GM12892 (cell line): Measurements from ENCODE around the gene SNRNP27. TPM values are rescaled to one million over a fixed set of nuclear protein-coding genes. Genes with fewer than 3 reads are reported as not detected.
"Not testable (repeated sequence)": the region's sequence is repeated elsewhere in the genome, so short reads cannot be mapped to it uniquely, and the experiment has no call there.

ENCODE experiments used
- DNase-seq: peaks from one replicate; pipeline ENCODE4 v3.0.0; 2011; ENCODE audit not compliant: insufficient read length
- FAIRE-seq: peaks from 2 replicates; lab custom pipeline; 2011; peaks lifted over from hg19 to GRCh38; lab: Jason Lieb, UNC
- POLR2A ChIP-seq: IDR thresholded peaks from 2 replicates; pipeline ENCODE4 v1.6.1; 2011; ENCODE audit warnings: low read depth, low read length, control low read depth
- POLR2AphosphoS5 ChIP-seq: IDR thresholded peaks from 2 replicates; pipeline ENCODE4 v1.6.1; 2011; ENCODE audit warnings: low read depth, low read length, control low read depth
- TAF1 ChIP-seq: IDR thresholded peaks from 2 replicates; pipeline ENCODE4 v1.6.1; 2011; ENCODE audit warnings: low read depth, mild to moderate bottlenecking, control low read depth, low read length, borderline replicate concordance
- polyA plus RNA-seq: library from polyadenylated mRNA; unstranded; fragments of >200 nt; gene quantifications from one replicate; pipeline ENCODE4 v1.2.1, GENCODE V29; 2012; ENCODE audit warnings: missing spikeins, inconsistent platforms; ENCODE audit not compliant: missing spikeins

Gene SNRNP27
- polyA plus RNA-seq: 34.0 TPM

GRCh38 chr2:69893684-69894551 is at the start of gene SNRNP27:
Gene SNRNP27 (plus strand): TSS chr2:69893956. CDS start chr2:69893985, 29 bp downstream.
- FAIRE-seq (peak; percentile 77), DNase-seq (peak; percentile 64)
- peak; percentile 64 for TF ChIP-seq POLR2AphosphoS5
- peak; percentile 69 for TF ChIP-seq POLR2A
- peak; percentile 100 for TF ChIP-seq TAF1

DNA sequence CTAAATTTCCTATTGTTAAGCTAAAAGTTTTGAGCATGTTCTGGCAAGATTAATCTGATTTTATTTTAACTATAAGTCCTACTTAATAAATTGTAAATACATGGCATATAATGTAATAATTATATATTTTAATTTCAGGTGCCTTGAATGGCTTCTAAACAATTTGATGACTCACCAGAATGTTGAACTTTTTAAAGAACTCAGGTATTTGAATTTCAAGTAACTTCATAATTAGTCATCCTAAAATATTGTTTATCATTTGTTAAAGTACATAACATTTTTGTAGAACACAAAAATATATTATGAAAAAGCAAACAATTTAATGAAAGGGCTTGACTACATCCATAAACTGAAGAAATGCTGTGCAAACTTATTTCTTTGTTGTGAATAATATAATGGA is 49.8 kb upstream of the SNRNP27 start:
- TF ChIP-seq TAF1: no peak
- TF ChIP-seq POLR2A: no peak
- TF ChIP-seq POLR2AphosphoS5: no peak
- no peak for DNase-seq
- no peak for FAIRE-seq

GRCh38 chr2:69844560-69844959 is 49.2 kb upstream of the SNRNP27 start:
- FAIRE-seq (no peak), DNase-seq (no peak)
- TF ChIP-seq POLR2A (no peak), TAF1 (no peak), POLR2AphosphoS5 (no peak)

DNA sequence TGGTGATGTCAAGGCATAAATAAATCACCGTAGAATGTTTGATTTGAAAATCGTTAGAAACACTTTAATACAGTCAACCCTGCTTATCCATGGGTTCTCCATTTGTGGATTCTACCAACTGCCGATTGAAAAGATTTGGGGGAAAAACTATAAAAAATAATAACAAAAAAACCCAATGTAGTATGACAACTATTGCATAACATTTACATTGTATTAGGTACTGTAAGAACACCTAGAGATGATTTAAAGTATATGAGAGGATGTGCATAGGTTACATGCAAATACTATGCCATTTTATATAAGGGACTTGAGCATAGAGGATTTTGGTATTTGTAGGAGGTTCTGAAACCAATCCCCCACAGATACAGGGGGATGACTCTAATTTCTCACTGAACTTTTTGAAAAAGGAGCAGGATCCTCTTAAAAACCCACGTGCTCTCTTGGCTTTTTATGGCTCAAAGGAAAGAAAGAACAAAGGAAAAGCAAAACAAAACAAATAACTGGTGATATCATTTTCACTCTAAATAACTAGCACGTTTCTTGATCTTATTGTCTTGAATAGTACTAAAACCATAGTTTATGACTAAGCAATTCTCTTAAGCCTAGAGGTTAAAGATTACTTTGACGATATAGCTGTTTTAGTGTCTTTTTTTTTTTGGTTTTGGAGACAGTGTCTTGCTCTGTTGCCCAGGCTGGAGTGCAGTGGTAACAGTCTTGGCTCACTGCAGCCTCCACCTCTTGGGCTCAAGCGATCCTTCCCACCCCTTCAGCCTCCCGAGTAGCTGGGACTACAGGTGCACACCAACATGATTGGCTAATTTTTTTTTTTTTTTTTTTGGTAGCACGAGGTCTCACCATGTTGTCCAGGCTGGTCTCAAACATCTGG is 47.3 kb upstream of the SNRNP27 start:
- TF ChIP-seq POLR2A: no peak
- TF ChIP-seq POLR2AphosphoS5: no peak
- TF ChIP-seq TAF1: no peak
- no peak for FAIRE-seq
- DNase-seq: no peak

- FAIRE-seq: no peak
- TF ChIP-seq TAF1 (no peak), POLR2A (no peak)
Measured at GRCh38 chr2:69847068-69847828, 46.5 kb upstream of the SNRNP27 start.

DNA sequence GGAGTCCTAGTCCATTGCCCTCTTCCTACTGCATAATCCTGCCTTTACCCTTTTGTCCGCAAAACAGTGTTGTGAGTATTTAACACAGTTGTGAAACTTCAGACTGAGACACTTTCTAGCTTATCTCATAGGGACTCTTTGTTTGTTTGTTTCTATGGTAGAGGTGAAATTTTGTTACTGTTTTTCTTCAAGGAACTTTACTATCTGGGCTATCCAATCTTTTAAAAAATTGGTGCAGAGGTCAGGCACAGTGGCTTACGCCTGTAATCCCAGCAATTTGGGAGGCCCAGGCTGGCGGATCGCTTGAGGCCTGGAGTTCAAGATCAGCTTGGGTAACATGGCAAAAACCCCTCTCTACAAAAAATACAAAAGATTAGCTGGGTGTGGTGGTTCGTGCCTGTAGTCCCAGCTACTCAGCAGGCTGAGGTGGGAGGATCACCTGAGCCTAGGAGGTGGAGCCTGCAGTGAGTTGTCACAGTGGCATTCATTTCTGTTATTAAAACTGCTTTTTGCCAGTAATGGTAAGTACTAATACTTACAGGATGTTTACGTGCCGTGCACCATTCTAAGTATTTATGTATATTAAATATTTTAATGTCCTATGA is 45.5 kb upstream of the SNRNP27 start:
- peak; percentile 9 for FAIRE-seq
- TF ChIP-seq POLR2A (no peak), TAF1 (no peak), POLR2AphosphoS5 (no peak)
- no peak for DNase-seq

More at GRCh38 chr2:69847068-69847828, 46.5 kb upstream of the SNRNP27 start:
- DNase-seq: no peak

DNA sequence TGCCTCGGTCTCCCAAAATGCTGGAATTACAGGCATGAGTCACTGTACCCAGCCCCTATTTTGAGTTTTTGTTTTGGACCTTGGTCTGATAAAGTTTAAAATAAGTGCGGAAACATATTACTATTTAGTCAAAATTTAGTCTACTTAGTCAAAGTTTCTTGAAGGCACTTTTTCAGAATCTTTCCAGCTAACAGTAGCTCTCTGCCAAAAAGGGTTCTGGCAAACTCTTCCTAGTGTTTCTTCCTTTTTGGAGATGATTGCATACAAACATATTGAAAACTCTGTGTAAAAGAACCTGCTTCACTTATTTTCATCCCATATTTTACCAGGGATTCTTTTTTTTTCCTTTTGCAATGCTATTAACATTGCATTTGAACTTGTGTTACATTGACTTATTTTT is 35.5 kb upstream of the SNRNP27 start:
- FAIRE-seq: no peak
- no peak for DNase-seq
- no peak for TF ChIP-seq POLR2AphosphoS5
- no peak for TF ChIP-seq TAF1
- TF ChIP-seq POLR2A: no peak

GRCh38 chr2:69863298-69863697 is 30.5 kb upstream of the SNRNP27 start:
- TF ChIP-seq TAF1 (no peak), POLR2AphosphoS5 (no peak), POLR2A (no peak)
- FAIRE-seq (peak; percentile 69), DNase-seq (no peak)

GRCh38 chr2:69888451-69888850 is 5.3 kb upstream of the SNRNP27 start:
- TF ChIP-seq POLR2AphosphoS5: no peak
- no peak for TF ChIP-seq POLR2A
- no peak for TF ChIP-seq TAF1
- FAIRE-seq (peak; percentile 36), DNase-seq (no peak)

- DNase-seq: no peak
- TF ChIP-seq POLR2AphosphoS5 (no peak), TAF1 (no peak), POLR2A (no peak)
- no peak for FAIRE-seq
Measured at GRCh38 chr2:69889302-69889701, 4.5 kb upstream of the SNRNP27 start.

DNA sequence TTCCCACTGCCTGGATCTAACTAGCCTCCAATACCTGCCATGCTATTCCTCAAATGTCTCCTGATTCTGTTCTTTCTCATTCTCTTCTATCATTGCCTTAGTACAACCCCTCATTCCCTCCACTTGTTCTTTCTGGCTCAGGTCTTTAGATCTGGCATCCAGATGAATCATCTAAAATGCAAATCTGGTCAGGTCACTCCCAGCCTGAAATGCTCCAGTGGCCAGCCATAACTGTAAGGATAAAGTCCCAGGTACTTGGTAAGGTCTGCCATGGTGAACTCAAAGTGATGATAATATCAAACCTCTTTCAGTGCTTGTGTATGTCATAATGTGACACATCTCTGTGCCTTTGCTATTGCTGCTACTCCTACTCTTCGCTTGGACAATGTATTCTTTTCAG is 2.9 kb upstream of the SNRNP27 start:
- DNase-seq (no peak), FAIRE-seq (no peak)
- TF ChIP-seq POLR2A: no peak
- TF ChIP-seq TAF1: no peak
- TF ChIP-seq POLR2AphosphoS5: no peak

DNA sequence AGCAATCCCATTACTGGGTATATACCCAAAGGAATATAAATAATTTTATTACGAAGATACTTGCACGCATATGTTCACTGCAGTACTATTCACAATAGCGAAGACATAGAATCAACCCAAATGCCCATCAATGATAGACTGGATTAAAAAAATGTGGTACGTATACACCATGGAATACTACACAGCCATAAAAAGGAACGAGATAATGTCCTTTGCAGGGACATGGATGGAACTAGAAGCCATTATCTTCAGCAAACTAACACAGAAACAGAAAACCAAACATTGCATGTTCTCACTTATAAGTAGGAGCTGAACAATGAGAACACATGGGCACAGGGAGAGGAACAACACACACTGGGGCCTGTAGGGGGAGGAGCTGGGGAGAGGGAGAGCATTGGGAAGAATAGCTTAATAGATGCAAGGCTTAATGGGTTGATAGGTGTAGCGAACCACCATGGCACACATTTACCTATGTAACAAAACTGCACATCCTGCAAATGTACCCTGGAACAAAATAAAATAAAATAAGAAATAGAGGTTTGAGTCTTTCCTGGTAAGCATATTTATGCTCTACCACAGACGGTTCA is 825 bp upstream of the SNRNP27 start:
- not testable (repeated sequence) for FAIRE-seq

GRCh38 chr2:69894737-69895136 is 981 bp downstream of the SNRNP27 start:
- DNase-seq, FAIRE-seq: not testable (repeated sequence)

More for the DNA sequence above, 825 bp upstream of the SNRNP27 start:
- DNase-seq: not testable (repeated sequence)
